Middle frontal gyrus (tissue), 1 donor: Measurements from ENCODE around the gene UTS2R.

Experiments
- DNase-seq: peaks from one replicate; pipeline ENCODE4 v3.0.0-alpha.2; 2015; ENCODE audit warnings: low spot score; ENCODE audit errors: extremely low spot score

Gene UTS2R

DNA sequence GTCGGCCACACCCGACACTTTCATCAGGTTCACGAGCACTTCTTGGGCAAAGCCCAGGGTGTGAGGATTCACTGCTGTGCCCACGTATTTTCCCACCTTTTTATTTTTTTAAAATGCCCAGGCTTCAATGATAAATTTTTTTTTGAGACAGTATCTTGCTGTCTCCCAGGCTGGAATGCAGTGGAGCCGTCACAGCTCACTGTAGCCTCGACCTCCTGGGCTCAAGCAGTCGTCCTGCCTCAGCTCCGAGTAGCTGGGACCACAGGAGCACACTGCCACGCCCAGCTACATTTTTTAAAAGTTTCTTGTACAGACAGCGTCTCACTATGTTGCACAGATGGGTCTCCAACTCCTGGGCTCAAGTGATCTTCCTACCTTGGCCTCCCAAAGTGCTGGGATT, 17.8 kb downstream of the UTS2R start:
- no peak for DNase-seq

DNA sequence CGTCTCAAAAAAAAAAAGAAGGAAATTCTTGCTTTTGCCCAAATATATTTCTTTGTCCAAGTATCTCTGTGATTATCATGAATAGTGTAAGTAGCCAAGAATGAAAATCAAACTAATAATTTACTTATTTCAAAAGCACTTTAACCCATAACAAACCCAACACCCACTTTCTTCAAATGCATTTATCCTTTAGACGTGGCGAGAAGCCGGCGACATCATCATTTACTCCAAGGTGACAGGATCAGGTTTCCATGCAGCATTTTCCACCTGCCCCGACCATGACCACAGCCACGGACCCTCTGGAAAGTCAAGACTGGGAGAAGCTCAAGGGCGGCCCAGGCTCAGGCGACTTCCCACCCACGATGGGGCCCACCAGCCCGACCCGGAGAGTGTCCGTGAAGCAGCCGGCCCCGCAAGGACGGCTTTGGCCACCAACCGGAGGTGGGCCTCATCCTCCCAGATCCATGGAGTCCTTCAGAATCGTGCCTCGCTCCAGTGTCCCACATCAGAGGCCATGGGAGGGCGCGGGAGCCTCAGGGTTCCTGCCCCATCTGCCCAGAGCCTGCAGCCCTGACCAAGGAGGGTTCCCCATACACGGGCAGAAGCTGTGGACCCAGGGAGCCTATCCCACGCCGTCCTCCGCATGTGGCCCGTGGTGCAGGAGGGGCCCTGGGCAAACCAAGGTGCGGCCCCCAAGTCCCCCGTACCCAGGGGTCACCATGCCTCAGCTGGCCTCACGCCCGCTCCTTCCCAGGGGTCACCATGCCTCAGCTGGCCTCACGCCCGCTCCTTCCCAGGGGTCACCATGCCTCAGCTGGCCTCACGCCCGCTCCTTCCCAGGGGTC, 18.7 kb downstream of the UTS2R start:
- no peak for DNase-seq

DNA sequence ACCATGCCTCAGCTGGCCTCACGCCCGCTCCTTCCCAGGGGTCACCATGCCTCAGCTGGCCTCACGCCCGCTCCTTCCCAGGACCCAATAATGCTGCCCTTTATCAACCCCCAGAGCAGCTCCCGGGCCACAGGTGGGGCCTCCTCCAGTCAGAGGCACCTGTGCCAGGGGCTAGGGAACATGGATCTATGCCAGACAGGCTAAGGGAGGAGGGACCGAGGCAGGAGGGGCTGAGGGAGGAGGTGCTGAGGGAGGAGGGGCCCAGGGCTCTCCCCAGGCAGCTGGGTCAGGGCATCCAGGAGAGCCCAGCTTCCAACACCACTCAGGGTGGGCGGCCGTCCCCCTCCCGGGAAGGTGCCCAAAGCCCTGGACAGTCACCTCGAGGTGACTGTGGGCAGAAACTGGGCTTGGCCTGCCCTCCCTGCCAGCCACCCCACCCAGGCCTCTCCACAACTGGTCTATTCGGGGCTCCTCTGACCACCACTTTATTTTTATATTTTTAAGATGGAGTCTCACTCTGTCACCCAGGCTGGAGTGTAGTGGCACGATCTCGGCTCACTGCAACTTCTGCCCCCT, 19.4 kb downstream of the UTS2R start:
- DNase-seq, result no peak

DNA sequence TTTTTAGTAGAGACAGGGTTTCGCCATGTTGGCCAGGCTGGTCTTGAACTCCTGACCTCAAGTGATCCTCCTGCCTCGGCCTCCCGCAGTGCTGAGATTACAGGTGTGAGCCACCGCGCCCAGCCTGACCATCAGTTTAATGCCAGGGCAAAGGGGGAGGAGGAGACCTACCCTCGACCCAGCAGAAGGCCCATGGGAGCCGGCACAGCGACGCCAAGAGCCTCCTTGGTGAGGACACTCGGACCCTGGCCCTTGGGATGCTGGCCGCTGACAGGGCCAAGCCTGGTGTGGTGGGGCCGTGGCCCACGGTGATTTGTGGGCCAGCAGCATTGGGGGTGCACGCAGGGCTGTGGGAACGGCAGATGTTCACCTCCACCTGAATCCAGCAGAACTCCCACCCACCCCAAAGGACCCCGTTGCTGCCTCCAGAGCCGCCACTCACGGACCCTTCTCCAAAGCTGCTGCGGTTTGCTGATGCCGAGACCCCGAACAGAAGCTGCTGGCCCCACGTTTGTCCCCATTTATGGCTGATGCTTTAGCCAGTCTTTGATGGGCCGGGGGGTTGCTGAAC, 20.0 kb downstream of the UTS2R start:
- DNase-seq, result no peak

DNA sequence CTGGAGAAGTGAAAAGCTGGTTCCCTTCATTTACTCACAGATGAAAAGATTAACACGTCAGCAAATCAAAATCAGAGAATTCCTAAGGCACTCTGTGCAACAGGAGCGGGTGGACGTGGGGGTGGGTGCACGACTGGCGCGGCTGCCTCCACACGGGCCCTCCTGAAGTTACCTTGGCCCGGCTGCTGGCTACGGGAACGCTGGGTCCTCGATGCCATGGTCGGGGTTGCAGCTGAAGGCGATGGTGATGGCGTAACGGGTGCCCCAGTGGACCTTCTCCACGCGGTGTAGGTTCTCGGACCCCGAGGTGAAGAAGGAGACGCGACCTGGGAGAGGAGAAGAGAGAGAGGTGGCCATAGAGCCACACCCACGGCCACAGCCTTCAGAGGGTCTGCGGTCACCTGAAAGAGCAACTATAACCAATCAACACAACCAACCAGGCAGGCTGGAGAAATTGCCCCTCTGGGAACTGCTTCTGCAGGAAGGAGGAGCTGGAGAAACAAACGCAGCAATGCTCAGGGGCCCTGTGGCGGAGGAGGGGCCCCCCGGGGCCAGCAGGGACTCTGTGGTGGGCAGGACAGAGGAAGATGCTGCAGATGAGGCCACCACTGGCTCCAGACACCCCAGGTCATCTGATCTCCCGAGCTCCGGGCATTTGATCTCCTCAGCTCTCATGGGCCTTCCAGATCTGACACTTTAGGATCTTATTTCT, 20.8 kb downstream of the UTS2R start:
- DNase-seq, result no peak

DNA sequence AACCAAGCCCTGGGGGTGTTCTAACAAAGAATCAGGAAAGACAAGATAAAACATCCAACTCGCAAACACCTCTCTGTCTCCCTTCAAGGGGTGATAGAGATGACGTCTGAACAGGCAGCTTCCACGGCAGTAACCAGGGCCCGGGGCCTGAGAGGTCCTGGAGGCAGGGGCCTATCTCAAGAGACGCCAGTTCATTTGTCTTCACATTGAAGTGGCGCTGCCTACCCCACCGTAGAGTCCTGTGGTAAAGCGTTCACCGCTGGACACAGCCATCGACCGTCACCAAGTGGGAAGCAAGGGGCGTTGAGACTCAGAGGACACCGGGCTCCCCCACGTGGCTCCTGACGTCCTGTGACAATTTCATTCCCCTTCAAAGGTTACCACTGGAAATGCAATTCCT, 21.4 kb downstream of the UTS2R start:
- DNase-seq, result no peak

DNA sequence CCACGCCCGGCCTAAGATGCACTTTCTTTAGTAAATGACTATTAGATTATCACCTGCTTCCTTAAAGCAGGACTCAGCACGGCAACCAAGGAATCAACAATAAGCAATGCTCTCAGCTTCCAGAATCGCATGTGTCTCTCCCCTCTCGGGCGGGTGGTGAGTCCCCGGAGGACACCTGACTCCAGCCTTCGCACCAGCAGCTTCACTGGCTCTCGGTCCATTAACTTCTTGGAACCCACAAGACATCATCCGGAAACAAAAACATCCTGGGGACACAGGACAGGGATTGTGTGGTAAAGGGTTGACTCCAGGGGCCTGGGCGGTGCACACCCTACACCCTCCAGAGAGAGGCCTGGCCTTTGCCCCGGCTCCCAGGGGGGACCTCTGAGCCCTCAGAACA, 22.7 kb downstream of the UTS2R start:
- DNase-seq, result no peak

DNA sequence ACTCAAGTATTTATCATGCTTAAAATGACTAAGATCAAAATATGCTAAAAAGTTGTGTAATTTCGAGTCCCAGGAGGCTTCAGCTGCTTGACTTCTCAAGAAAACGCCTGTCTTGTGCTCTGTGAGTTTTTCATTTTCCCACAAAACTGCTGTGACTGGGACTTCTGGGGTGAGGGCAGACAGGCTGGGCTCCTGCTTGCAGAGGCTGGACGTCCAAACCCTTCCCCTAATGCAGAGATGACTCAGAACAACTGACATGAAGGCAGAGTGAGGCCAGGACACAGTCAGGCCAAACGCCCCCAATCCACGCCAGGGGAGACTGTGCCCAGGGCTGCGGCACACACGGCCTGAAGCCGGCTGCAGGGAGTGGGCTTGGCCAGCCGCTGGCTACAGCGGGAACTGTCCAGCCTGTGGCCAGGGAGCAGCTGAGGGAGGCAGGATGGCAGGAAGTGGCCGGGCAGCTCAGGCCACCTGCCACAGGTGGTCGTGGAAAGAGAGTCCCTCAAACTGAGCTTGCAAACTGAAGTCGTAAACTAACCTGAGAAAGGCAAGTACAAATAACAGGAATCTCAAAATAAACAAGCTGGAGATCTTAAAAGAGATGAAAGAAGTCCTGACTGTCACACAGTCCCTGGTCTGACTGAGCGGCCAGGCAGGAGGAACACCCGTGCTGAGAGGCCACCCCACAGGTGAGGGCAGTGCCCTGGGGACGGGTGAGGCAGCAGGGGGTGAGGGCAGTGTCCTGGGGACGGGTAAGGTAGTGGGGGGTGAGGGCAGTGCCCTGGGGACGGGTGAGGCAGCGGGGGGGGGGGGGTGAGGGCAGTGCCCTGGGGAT, 25.3 kb downstream of the UTS2R start:
- DNase-seq, result no peak

DNA sequence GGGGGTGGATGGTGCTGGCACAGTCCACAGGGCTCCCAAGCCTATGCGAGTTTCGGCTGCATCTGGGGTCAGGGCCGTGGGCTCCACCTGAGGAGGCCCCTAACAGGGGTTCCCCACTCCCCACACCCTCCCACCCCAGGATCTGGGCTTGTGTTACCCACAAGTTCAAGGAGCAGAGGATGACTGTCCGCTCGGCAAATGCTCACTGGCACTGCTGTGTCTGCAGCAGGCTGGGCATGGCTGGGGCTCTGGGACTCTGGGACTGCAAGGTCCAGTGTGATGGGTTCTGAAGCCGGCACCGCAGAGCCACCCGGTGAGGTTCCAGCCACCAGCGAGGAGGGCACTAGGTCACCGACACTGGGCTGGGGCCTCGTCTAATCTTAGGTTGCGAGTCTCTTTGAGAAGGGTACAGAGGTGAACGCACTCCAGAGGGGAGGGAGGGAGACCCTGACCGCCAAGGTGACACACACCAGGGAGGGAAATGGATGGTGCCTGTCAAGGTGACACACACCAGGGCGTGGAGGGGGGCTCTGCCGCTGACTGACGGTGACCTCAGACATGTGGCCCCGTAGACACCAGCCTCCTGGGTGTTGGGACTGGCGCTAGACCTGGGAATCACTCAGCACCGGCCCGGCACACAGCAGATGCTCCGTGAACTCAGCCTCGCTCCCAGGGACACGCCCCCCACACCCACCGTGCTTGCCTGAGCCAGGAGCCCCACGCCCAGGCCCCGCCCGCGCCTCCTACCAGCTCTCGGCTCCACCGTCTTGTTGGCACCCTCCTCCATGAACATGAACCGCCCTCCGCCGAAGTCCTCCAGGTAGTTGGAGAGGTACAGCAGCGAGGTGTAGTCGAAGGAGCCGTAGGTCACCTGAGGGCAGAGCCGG, 26.1 kb downstream of the UTS2R start:
- no peak for DNase-seq

DNA sequence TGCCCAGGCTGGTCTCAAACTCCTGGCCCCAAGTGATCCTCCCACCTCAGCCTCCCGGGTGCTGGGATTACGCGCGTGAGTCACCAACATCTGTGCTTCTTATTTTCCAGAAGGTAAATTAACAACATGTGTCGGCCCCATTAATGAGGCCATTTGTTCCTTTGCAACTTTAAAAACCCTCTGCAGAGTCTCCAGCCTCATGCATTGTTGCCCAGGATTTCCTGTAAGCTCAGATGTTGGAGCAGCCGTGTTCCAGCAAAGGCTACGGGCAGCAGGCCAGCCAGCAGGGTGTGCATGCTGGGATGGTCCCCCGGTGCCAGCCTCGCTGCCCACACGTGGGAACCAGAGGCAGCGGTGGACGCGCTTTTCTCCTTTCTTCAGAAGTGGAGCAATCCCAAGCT, 27.5 kb downstream of the UTS2R start:
- DNase-seq, result peak; percentile 49

DNA sequence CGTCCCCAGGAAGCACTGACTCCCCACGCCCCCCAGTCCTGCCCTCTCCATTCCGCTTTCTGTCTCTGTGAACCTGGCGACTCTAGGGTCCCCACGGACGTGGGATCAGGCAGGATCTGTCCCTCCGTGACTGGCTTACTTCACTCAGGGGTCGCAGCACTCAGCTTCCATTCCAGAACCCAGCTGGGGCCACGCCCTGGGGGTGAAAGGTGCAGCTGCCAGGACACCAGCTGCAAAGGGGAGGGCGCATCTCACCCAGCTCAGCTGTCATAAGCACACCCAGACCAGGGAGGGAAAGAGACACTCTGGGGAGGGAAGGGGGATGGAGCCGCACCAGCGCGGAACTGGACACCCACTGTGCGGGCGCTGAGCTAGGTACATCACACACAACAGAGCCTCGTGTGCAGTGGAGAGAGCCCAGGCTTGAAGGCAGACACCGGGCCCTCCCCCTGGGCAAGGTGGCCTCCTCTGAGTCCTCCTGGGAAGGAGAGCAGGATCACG, 28.1 kb downstream of the UTS2R start:
- DNase-seq, result no peak

DNA sequence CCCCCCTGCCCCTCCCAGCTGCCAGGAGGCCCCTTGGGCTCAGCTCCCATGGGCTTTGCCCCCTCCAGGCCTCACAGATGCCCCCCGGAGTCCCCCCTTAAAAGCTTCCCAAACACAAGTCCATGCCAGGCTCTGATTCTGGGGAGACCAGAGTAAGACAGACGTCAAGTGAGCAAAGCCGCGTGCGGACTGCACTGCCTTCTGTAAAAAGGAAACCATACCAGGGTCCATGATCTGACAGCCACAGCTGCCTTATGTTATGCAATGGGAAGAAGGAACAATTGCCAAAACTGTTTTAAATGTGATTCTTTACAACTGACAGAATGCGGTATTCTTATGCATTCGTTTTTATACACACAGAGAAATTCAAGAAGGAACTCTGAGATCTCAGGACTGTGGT, 28.6 kb downstream of the UTS2R start:
- no peak for DNase-seq

DNA sequence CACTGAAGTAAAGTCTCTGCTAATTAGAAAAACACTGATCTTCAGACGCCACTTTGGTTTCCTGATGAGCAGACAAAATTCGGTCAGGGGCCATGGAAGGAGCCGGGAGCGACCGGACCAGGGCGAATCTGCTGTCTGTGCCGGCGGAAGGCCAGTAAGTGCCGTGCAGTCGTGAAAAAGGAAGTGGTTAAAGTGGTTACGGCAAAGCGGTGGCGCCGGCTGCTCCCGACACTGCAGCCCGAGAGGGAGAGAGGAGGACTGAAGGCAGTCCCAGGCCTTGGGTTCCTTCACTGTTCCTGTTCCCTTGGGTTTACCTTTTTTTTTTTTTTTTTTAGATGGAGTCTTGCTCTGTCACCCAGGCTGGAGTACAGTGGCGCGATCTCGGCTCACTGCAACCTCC, 29.3 kb downstream of the UTS2R start:
- DNase-seq, result no peak

DNA sequence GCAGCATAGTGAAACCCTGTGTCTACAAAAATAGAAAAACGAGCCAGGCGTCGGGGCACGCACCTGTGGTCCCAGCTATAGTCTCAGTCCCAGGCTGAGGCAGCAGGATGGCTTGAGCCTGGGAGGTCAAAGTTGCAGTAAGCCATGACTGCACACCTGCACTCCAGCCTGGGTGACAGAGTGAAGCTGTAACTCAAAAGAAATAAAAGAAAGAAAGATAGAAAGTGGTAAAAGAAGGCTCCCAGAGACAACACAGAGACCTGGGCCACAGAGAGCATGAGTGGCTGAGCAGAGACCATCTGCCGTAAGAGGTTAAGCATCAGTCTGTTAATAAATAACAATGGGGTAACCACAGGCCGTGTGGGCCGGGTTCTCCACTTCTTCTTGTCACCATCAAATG, 31.3 kb downstream of the UTS2R start:
- no peak for DNase-seq

DNA sequence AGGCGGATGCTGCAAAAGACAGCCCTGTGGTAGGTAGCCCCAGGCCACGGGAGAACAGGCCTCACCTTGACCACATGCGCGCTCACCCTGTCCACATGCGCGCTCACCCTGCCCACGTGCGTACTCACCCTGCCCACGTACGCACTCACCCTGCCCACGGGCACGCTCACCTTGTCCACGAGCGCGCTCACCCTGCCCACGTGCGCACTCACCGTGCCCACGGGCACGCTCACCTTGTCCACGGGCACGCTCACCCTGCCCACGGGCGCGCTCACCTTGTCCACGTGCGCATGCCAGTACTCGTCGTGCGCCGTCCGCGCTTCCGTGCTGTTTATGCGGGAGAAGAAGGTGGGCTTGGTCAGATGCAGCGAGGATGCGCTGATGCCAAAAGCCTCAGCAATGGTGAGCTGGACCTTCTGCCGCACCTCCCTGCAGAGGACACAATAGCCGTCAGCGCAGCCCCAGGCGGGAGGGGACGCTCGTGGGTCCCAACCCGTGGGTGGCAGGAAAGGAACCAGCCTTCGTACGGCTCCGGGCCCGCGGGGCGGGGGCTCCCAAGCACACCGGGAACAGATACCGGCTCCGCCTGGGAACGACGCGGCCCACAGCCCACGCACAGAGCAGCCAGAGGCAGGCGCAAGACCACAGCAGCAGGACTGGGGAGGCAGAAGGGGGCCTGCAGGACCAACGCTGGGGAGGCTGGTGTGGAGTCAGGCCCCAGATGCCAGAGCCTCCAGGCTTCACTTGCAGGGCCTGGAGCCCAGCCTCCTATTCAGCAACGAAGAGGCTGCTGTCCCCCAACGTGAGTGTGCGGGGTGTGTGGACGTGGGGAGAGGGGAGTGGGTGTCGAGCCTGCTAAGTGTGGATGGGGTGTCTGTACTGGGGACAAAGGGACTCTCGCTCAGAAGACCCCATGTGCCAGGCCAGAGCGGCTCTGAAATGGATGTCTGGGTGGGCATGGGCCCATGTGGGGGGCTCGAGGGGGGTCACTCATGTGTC, 32.4 kb downstream of the UTS2R start:
- no peak for DNase-seq

DNA sequence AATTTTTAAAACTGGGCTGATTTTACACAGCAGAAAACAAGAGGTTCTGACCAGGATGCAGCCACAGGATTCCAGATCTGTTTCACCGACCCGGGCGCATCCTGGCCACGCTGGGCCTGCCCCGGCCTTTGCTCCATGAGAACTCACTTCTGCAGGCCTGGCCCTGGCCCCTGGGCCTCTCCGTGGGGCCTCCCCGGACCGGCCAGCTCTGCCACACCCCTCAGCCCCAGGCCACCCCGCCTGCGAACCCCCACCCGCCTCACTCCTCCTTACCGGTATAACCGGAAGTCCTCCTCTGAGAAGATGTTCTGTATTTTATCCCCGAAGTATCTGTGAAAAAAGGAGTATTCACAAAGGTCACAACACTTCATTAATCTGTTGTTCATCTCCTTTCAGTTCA, 33.5 kb downstream of the UTS2R start:
- no peak for DNase-seq

DNA sequence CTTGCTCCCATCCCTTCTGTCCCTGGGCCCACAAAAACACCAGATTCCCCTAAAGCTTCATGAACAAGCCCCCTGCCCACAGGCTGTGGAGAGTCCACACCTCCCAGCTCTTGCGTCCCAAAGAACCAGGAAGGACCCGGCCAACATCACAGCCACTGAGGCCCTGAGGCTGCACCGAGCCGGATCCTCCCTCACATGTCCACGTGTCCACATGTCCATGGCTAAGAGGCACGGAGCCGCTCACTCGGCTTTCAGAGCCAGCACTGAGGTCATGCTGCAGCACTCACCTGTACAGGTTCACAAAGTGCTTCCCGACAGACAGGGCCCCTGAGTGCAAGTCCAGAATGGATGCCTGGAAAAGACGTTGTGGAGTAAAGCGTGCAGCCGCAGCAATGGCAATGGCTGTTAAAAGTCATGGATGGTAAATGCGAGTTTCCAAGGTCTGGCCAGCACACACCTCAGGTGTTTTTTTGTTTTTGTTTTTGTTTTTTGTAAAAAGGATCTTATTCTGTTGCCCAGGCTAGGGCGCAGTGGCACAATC, 34.6 kb downstream of the UTS2R start:
- DNase-seq, result no peak

DNA sequence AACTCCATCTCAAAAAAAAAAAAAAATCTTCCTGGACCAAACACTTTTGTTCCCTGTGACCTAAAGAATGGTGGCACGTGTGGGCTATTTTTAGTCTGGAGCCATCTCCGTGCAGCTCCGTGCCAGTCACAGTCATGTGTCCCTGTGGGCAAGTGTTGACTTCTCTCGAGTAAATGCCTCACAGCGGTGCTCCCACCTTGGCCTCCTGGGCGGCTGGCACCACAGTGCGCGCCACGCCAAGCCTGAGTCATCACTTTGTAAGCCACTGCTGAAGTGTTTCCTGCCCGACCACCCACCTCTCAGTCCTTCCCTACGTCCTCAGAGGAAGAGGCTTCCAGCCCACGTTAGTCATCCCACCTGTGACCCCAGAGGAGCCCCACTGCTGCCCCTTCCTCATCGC, 35.7 kb downstream of the UTS2R start:
- DNase-seq, result no peak
